GM18526 (cell line): ENCODE measurements around the gene CNIH1.

Source experiments
- POLR2A ChIP-seq: IDR thresholded peaks from 3 replicates; pipeline ENCODE4 v1.6.1; 2011; ENCODE audit not compliant: insufficient read length; ENCODE audit errors: extremely low read depth

The CNIH1 gene

GRCh38 chr14:54446161-54446693 lies 5.1 kb upstream of the CNIH1 start:
- no peak for TF ChIP-seq POLR2A

GRCh38 chr14:54444681-54445080 lies 3.5 kb upstream of the CNIH1 start:
- TF ChIP-seq POLR2A: no peak

- no peak for TF ChIP-seq POLR2A
Measured at GRCh38 chr14:54443981-54444380, 2.8 kb upstream of the CNIH1 start.

DNA sequence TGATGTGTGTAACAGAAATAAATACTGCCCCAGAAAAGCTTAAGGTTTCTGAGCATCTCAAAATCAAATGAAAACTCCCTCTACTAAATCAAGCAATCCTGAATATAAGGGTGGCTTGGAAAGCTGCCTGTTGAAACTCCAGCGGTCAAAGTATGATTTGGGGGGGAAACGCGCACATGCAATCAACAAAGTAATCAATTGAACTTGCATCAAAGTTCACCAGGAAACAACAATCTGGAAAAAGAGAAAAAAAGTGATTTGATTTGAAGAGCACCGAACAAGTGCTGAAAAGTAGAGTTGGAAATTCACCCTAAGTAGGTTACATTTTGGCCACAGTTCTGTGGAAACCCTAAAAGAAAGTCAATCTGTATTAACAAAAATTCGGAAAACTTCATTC lies 700 bp downstream of the CNIH1 start:
- no peak for TF ChIP-seq POLR2A

DNA sequence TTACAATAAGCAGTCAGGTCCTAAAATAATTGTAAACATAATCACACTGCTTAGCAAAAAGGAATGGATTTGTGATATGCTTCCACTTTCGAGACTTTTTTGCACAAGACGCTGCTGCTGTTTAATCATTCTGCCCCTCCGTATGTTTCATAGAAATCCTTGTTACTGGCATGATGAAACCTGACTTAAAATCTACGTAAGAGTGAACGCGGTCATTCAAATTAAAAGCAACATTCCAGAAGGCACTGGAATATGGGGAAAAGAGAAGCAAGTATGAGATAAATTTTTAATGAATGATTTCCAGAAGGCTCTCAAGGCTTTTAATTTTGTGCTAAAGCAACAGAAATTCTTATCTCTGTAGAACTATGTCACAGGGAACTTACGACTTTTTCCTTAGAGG lies 1.1 kb downstream of the CNIH1 start:
- no peak for TF ChIP-seq POLR2A

- TF ChIP-seq POLR2A: no peak
Measured at GRCh38 chr14:54438703-54439102, 2.5 kb downstream of the CNIH1 start.

DNA sequence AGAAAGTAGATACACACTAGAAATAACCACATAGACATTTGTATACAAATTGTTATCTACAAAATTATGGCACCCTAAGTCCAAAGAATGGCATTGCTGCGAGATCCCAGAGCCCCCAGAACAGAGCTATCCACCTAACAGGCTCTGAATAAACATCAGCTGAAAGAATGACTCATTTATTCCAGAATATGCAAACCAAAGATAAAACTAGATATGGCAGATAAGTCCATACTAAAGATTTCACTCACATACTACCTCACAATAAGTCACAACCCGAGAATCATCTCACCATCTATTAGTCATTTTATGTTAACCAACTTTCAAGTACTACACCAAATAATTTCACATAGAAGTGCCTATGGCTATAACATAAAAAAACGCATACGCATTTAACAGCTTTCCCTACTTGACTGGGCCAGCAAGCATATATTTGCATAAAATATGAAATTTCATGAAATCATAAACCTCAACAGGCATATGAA lies 5.6 kb downstream of the CNIH1 start:
- no peak for TF ChIP-seq POLR2A

DNA sequence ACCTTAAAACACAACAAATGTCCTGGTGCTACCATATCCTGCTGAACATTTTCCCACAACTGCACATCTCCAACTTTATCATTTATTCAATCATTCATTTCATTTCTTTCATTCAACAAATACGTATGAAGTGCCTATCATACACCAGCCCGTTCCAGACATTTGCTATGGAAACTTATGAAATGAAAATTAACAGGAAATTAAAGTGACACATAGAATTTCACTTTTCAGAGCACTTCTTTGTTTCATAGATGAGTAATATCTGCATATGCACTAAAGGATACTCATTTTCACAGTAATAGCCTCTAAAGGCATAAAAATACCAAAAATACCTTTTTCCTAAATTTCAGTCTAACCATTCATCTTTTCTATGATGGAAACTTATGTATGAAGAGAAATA lies 12.6 kb downstream of the CNIH1 start:
- TF ChIP-seq POLR2A: no peak

DNA sequence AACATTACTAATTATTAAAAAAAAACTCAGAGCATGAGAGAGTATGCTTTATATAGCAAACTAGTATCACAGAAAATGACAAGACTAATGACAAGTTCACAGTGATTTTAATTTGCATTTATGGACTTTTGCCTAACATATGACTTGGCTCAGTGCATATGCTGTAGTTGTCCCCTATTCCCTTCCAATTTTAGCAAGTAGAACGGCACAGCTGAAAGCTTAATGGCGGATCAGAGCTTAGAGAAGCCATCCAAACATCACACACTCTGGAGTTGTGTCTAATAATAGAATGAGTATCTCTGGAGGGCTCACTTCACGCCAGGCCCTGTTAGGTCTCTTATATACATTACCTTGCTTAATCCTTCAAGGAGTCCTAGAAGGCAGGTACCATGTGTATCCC lies 13.3 kb downstream of the CNIH1 start:
- TF ChIP-seq POLR2A: no peak

DNA sequence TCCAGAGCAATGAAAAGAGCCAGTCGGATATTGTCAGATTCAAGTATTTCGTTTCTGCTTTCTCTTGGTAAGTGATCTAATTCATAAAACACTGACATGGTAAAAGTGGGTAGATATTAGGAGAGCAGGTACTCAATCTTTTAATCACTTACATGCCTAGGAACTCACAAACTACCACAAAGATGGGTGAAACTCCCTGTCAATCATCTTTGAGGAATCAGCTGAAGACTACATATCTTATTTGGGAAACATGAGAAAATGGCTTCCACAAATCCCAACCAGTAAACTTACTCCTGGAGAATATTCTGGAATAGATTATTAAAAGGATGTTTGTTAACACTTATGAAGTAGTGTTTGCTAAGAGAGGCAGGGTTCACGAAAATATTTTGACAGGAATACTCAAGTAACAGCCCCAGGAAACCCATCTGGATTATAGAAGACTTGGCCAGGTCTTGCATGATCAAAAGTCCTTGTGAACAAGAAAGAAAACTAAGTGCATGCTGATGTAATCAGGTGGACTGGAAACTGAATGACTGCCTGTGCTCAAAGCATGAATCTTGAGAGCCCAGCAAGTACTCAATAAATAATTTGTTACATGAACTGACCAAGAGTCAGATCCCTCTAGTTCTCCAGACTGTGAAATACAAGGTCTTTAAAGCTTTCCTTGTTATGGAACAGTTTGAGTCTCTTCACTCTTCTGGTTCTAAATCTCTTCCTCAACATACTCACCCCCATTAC lies 15.5 kb downstream of the CNIH1 start:
- no peak for TF ChIP-seq POLR2A

GRCh38 chr14:54425068-54425467 lies 16.1 kb downstream of the CNIH1 start:
- no peak for TF ChIP-seq POLR2A

DNA sequence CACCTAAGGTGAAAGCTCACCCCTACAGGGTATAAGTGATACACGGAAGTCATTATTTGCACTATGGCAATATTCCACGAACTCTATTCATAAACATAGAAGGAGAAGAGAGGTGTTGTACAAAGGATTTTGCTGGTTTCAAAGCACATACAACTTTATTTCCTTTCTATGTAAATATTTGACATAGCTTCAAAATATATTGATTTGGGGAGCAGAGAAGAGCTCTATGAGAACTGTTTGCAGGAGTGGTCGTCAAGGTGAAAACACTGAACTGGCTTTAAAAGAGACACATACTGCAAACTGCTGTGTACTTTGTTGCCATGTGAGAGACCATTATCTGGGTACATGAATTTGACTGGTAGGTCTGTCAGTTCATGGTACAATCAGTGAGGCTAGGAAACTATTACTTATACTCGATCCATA lies 16.7 kb downstream of the CNIH1 start:
- TF ChIP-seq POLR2A: no peak

DNA sequence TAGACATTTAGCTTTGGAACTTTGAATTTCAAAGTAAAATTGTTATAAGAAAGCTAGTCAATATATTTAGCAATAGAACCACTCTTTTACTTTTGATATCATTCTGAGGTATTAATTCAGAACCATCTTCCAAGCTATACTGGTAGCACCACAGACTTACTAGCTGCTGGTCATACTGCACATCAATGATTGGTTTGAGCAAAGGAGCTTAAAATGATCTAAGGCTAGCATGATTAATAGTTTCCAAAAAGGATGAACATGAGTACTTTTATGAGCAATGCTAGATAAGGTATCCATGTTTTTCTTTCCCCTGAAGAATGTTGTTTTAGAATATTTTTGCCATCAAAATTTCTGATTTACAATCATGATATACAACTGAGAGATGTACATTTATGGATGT lies 17.2 kb downstream of the CNIH1 start:
- no peak for TF ChIP-seq POLR2A

DNA sequence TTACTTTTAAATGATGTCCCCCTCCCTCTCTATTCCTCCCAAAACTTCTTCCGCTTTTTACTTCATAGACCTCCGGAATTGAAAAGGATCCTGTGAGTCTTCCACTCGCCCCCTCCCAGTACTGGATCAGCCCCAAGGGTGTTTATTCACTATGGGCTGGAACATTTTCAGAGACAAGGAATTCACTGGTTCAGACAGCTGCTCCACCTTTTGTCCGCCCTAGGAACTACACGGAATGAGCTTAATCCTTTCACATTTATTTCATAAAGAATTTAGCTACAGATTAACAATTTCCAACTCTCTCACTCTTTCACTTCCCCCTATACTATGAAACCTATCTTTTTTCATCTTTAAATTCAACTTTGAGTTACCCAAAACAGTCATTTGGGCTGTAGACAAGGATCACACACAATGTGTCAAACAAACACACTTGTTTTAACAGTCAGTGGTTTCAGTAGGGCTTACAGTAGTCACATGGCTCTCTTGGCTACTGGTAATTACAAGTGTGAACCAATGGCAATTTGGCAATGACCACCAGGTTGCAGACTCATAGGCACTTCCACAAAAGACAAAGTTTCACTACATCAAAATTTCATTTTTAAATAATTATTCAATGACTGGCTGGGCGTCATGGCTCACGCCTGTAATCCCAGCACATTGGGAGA lies 20.6 kb downstream of the CNIH1 start:
- no peak for TF ChIP-seq POLR2A

DNA sequence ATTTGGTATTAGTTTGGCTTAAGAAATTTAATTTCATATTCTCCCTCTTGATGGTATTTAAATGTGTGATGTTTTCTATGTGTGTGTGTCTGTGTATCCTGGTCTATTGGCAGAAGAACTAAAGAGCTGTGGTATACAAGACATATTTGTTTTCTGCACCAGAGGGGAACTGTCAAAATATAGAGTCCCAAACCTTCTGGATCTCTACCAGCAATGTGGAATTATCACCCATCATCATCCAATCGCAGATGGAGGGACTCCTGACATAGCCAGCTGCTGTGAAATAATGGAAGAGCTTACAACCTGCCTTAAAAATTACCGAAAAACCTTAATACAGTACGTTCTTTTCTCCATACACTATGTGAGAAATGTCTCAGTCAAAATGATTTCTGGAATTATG lies 29.8 kb downstream of the CNIH1 start:
- no peak for TF ChIP-seq POLR2A

GRCh38 chr14:54410215-54410614 lies 31.0 kb downstream of the CNIH1 start:
- no peak for TF ChIP-seq POLR2A

DNA sequence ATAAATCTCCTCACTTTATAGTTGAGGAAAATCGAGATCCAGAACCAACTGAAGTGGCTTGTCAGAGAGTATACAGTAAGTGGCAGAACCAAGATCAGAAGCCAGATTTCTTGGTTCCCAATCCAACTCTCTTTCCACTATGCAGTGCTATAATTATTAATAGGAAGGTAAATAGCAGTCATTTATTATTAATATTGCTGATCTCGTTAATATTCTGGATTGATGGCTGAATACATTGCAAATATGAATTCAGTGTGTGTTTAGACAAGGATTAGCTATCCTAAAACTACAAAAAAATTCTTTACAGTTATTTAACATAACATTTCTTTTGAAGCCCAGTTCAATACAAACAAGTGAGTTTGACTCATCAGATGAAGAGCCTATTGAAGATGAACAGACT lies 41.6 kb downstream of the CNIH1 start:
- TF ChIP-seq POLR2A: no peak
